ENCODE results near the gene ABHD10. TPM values are rescaled to one million over a fixed set of nuclear protein-coding genes. Genes with fewer than 3 reads are reported as not detected.

ABHD10 gene
- total RNA-seq, 1 donor: 35.1 TPM

- no peak overlapping the region for H3K4me3 ChIP-seq (ENCODE audit: low read depth, low read length)
- no peak for TF ChIP-seq CTCF (IDR thresholded peaks at IDR 0.05; ENCODE audit: insufficient read depth, low read length)
- no peak for DNase-seq (ENCODE audit: low read depth)
Measured at GRCh38 chr3:111961461-111962164, 17.2 kb upstream of the ABHD10 start.

GRCh38 chr3:111963424-111963823, 15.4 kb upstream of the ABHD10 start:
- DNase-seq (ENCODE audit: low read depth): peak; percentile 49
- TF ChIP-seq CTCF (IDR thresholded peaks at IDR 0.05; ENCODE audit: insufficient read depth, low read length): no peak
- no peak overlapping the region for H3K4me3 ChIP-seq (ENCODE audit: low read depth, low read length)

GRCh38 chr3:111965484-111965883, 13.3 kb upstream of the ABHD10 start:
- no peak overlapping the region for H3K4me3 ChIP-seq (ENCODE audit: low read depth, low read length)
- DNase-seq (ENCODE audit: low read depth): no peak
- no peak for TF ChIP-seq CTCF (IDR thresholded peaks at IDR 0.05; ENCODE audit: insufficient read depth, low read length)

GRCh38 chr3:111967068-111967467, 11.8 kb upstream of the ABHD10 start:
- no peak for DNase-seq (ENCODE audit: low read depth)
- no peak for TF ChIP-seq CTCF (IDR thresholded peaks at IDR 0.05; ENCODE audit: insufficient read depth, low read length)
- no peak overlapping the region for H3K4me3 ChIP-seq (ENCODE audit: low read depth, low read length)

GRCh38 chr3:111967651-111968274, 11.1 kb upstream of the ABHD10 start:
- no peak overlapping the region for H3K4me3 ChIP-seq (ENCODE audit: low read depth, low read length)
- TF ChIP-seq CTCF (IDR thresholded peaks at IDR 0.05; ENCODE audit: insufficient read depth, low read length): peak; percentile 86
- DNase-seq (ENCODE audit: low read depth): peak; percentile 87

- no peak overlapping the region for H3K4me3 ChIP-seq (ENCODE audit: low read depth, low read length)
- no peak for TF ChIP-seq CTCF (IDR thresholded peaks at IDR 0.05; ENCODE audit: insufficient read depth, low read length)
- DNase-seq (ENCODE audit: low read depth): peak; percentile 55
Measured at GRCh38 chr3:111968319-111969054, 10.3 kb upstream of the ABHD10 start.
